Spinal cord (tissue), 10 donors: Measurements from ENCODE around the gene TMED10. TPM values are rescaled to one million over a fixed set of nuclear protein-coding genes. Genes with fewer than 3 reads are reported as not detected.
"Not testable (repeated sequence)": the region's sequence is repeated elsewhere in the genome, so short reads cannot be mapped to it uniquely, and the experiment has no call there.

Experiments used
- DNase-seq, 6 donors: peaks; one replicate each; pipeline versions ENCODE4 v3.0.0 to v3.0.0-alpha.2; 2013 to 2015; ENCODE audit warnings: low spot score in 6 of 6, low read depth in 4 of 6
- H3K27ac ChIP-seq: one replicate; pipeline ENCODE4 v1.5.1; 2013; ENCODE audit warnings: low read depth, low read length, control low read depth
- H3K27me3 ChIP-seq: one replicate; pipeline ENCODE4 v1.6.1; 2013; ENCODE audit warnings: low read length; ENCODE audit not compliant: control insufficient read depth, insufficient read depth
- H3K36me3 ChIP-seq: one replicate; pipeline ENCODE4 v1.6.1; 2013; ENCODE audit warnings: low read length; ENCODE audit not compliant: control insufficient read depth, insufficient read depth
- H3K4me1 ChIP-seq: one replicate; pipeline ENCODE4 v1.6.1; 2013; ENCODE audit warnings: low read length; ENCODE audit not compliant: control insufficient read depth, insufficient read depth
- H3K4me3 ChIP-seq: one replicate; pipeline ENCODE4 v1.5.1; 2013; ENCODE audit warnings: low read depth, low read length, control low read depth
- H3K9me3 ChIP-seq: one replicate; pipeline ENCODE4 v1.6.1; 2013; ENCODE audit warnings: low read length; ENCODE audit not compliant: control insufficient read depth, insufficient read depth
- WGBS: methylation state at CpG from one replicate; pipeline ENCODE4 v1.1.5; 2013; ENCODE audit warnings: missing lambda C conversion rate; ENCODE audit not compliant: insufficient coverage; 5-methylcytosine and 5-hydroxymethylcytosine counted together
- polyA plus RNA-seq, 2 donors: library from polyadenylated mRNA; unstranded; fragments of 120-200 nt; gene quantifications; one replicate each; pipeline ENCODE4 v1.2.1, GENCODE V29; 2013; ENCODE audit not compliant: insufficient read length in 2 of 2
- total RNA-seq, 2 donors: library from RNA; depleted of rRNA in 1 of 2; stranded (reverse); fragments of 120-200 nt in 1 of 2; fragments of >200 nt in 1 of 2; gene quantifications; one replicate each; pipeline versions ENCODE4 v1.2.3 to v1.2.4, GENCODE V29; 2013 to 2014
- donor health status: healthy.

TMED10 gene
- total and polyA plus RNA-seq, 4 donors: 164 to 353 (median 218) TPM

GRCh38 chr14:75184039-75184438 is 7.6 kb upstream of the TMED10 start:
- no peak overlapping the region for H3K27ac ChIP-seq
- no peak overlapping the region for H3K4me3 ChIP-seq
- WGBS: no CpG with 5 or more reads among the region's 3 CpGs
- no peak for DNase-seq
- no peaks in the 10 kb centered on the region for H3K4me1 ChIP-seq
- no peaks in the 10 kb centered on the region for H3K27me3 ChIP-seq
- H3K36me3 ChIP-seq: no peaks in the 10 kb centered on the region
- no peaks in the 10 kb centered on the region for H3K9me3 ChIP-seq

- Histone ChIP-seq H3K4me1 (no peaks in the 10 kb centered on the region), H3K27me3 (no peaks in the 10 kb centered on the region), H3K36me3 (no peaks in the 10 kb centered on the region), H3K9me3 (no peaks in the 10 kb centered on the region), H3K27ac (no peak overlapping the region), H3K4me3 (no peak overlapping the region)
- WGBS: no CpG with 5 or more reads among the region's 1 CpG
- DNase-seq: no peak
These were observed 6.8 kb upstream of the TMED10 start for GRCh38 chr14:75183225-75183624.

- WGBS: 40% methylated on average over 1 of the region's 1 CpG
These were observed 6.4 kb upstream of the TMED10 start for GRCh38 chr14:75182821-75183220.

GRCh38 chr14:75182163-75182562 is 5.8 kb upstream of the TMED10 start:
- not testable (repeated sequence) for H3K27ac ChIP-seq, H3K36me3 ChIP-seq, DNase-seq, H3K4me1 ChIP-seq, H3K27me3 ChIP-seq, H3K4me3 ChIP-seq, H3K9me3 ChIP-seq
- 91% methylated on average over 9 of the region's 11 CpGs for WGBS

More at GRCh38 chr14:75182821-75183220, 6.4 kb upstream of the TMED10 start:
- H3K27ac ChIP-seq: no peak overlapping the region
- DNase-seq: no peak
- no peak overlapping the region for H3K4me3 ChIP-seq
- no peaks in the 10 kb centered on the region for H3K36me3 ChIP-seq
- no peaks in the 10 kb centered on the region for H3K4me1 ChIP-seq
- no peaks in the 10 kb centered on the region for H3K9me3 ChIP-seq
- H3K27me3 ChIP-seq: no peaks in the 10 kb centered on the region

- no peaks in the 10 kb centered on the region for H3K36me3 ChIP-seq
- H3K4me3 ChIP-seq: no peak overlapping the region
- DNase-seq: no peak
- no CpG with 5 or more reads among the region's 1 CpG for WGBS
- no peaks in the 10 kb centered on the region for H3K27me3 ChIP-seq
- H3K9me3 ChIP-seq: no peaks in the 10 kb centered on the region
- H3K27ac ChIP-seq: no peak overlapping the region
- no peaks in the 10 kb centered on the region for H3K4me1 ChIP-seq
These were observed 5.1 kb upstream of the TMED10 start for GRCh38 chr14:75181293-75182062.

- Histone ChIP-seq H3K9me3 (no peaks in the 10 kb centered on the region), H3K27ac (peak overlapping the region; percentile 93), H3K4me1 (peaks cover 14% of the 10 kb centered on the region), H3K36me3 (peaks cover 2% of the 10 kb centered on the region), H3K4me3 (peak overlapping the region; percentile 93), H3K27me3 (no peaks in the 10 kb centered on the region)
- WGBS: 1% methylated on average over 9 of the region's 10 CpGs
- peak in 1 of 6 donors; percentile 3 for DNase-seq
These were observed 703 bp downstream of the TMED10 start for GRCh38 chr14:75175677-75176141.

- no peak overlapping the region for H3K27ac ChIP-seq
- WGBS: 83% methylated on average over 1 of the region's 2 CpGs
- no peak overlapping the region for H3K4me3 ChIP-seq
These were observed 2.3 kb downstream of the TMED10 start for GRCh38 chr14:75174066-75174465.

GRCh38 chr14:75170772-75171171 is 5.6 kb downstream of the TMED10 start:
- no peak for DNase-seq
- no peaks in the 10 kb centered on the region for H3K9me3 ChIP-seq
- no peak overlapping the region for H3K4me3 ChIP-seq
- peaks cover 8% of the 10 kb centered on the region for H3K36me3 ChIP-seq
- H3K27me3 ChIP-seq: no peaks in the 10 kb centered on the region
- H3K4me1 ChIP-seq: peaks cover 24% of the 10 kb centered on the region
- no peak overlapping the region for H3K27ac ChIP-seq
- 85% methylated on average over 2 of the region's 4 CpGs for WGBS

More at GRCh38 chr14:75174066-75174465, 2.3 kb downstream of the TMED10 start:
- H3K27me3 ChIP-seq: no peaks in the 10 kb centered on the region
- DNase-seq: no peak
- no peaks in the 10 kb centered on the region for H3K9me3 ChIP-seq
- peaks cover 14% of the 10 kb centered on the region for H3K4me1 ChIP-seq
- peaks cover 8% of the 10 kb centered on the region for H3K36me3 ChIP-seq

GRCh38 chr14:75168586-75169335 is 7.7 kb downstream of the TMED10 start:
- Histone ChIP-seq H3K9me3 (no peaks in the 10 kb centered on the region), H3K4me3 (no peak overlapping the region), H3K27me3 (no peaks in the 10 kb centered on the region), H3K27ac (no peak overlapping the region), H3K36me3 (peaks cover 8% of the 10 kb centered on the region), H3K4me1 (peaks cover 22% of the 10 kb centered on the region)
- 100% methylated on average over 1 of the region's 3 CpGs for WGBS
- no peak for DNase-seq
